ENCODE data around the gene TRIM75.
"Not testable (repeated sequence)": the region's sequence is repeated elsewhere in the genome, so short reads cannot be mapped to it uniquely, and the experiment has no call there.

Gene TRIM75

GRCh38 chr4:165079476-165079875, 25.8 kb downstream of the TRIM75 start:
- DNase-seq: peak in 1 of 2 donors; percentile 5

GRCh38 chr4:165084787-165085186, 31.1 kb downstream of the TRIM75 start:
- DNase-seq: not testable (repeated sequence)

- peak in 1 of 2 donors; percentile 0 for DNase-seq
Measured at GRCh38 chr4:165085946-165086345, 32.3 kb downstream of the TRIM75 start.

GRCh38 chr4:165088366-165088765, 34.7 kb downstream of the TRIM75 start:
- no peak for DNase-seq

GRCh38 chr4:165092187-165092586, 38.5 kb downstream of the TRIM75 start:
- not testable (repeated sequence) for DNase-seq

GRCh38 chr4:165094873-165095272, 41.2 kb downstream of the TRIM75 start:
- no peak for DNase-seq

- DNase-seq: no peak
Measured at GRCh38 chr4:165095291-165095690, 41.6 kb downstream of the TRIM75 start.

DNA sequence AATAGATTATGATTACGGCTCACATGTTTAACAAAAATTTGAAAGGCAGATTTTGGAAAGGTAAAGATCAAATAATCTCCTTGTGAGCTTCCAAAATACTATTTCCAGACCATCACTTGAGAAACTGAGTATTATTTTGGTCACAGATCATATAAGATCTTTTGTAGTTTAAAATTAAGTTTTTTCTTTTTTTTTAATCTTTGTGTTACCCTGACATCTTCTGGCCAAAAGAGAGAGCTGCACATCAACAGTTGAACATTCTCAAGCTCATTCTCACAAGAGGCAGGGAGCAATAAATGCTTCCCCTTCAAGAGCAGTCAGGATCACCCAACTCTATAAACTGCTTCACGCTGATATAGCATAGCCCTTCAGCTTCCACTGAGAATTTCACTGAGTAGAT, 43.1 kb downstream of the TRIM75 start:
- DNase-seq: no peak

- DNase-seq: no peak
Measured at GRCh38 chr4:165101641-165102040, 48.0 kb downstream of the TRIM75 start.

DNA sequence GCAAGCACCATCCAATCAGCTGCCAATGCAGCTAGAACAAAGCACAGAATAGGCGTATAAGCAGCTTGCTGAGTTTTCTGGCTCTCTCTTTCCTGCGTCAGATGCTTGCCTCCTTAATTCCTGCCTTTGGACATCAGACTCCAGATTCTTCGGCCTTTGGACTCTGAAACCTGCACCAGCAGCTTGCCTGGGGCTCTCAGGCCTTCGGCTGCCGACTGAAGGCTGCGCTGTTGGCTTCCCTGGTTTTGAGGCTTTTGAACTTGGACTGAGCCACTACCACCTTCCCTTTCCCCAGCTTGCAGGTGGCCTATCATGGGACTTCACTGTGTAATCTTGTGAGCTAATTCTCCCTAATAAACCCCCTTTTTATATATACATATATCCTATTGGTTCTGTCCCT, 52.9 kb downstream of the TRIM75 start:
- no peak for DNase-seq
